ENCODE measurements around the gene CA5A. TPM values are rescaled to one million over a fixed set of nuclear protein-coding genes. Genes with fewer than 3 reads are reported as not detected.

Gene CA5A
- total and polyA plus RNA-seq, 9 of the 15 experiments (the other 6 are each of a cell fraction or from before 2014, with no cell fraction given): not detected

GRCh38 chr16:87949071-87949744 is 12.9 kb upstream of the CA5A start:
- no peak for ATAC-seq
- Histone ChIP-seq H3K9ac (ENCODE audit: insufficient read depth in 1 of 2, low read depth in 2 of 2, low read length in 2 of 2) (peak overlapping the region in 1 of 2 experiments; percentile 70; a peak in 1 of 4 replicates), H3K4me3 (no peak overlapping the region), H3K27ac (ENCODE audit: extremely low read depth, low read depth, low read length) (no peak overlapping the region), H3K9me3 (replicated peaks; ENCODE audit: control insufficient read depth, insufficient read depth, low read depth, low read length) (no peaks in the 10 kb centered on the region), H3K79me2 (ENCODE audit: control insufficient read depth, insufficient read depth, low read length) (peaks cover 27% of the 10 kb centered on the region), H3K9me1 (ENCODE audit: control insufficient read depth, insufficient read depth, low read length) (no peaks in the 10 kb centered on the region), H3K4me2 (ENCODE audit: insufficient read depth, low read length) (no peak overlapping the region), H3K36me3 (ENCODE audit: control insufficient read depth, insufficient read depth, low read length) (peaks cover 15% of the 10 kb centered on the region; the same call in 2 of the 3 replicates), H3K27me3 (ENCODE audit: control insufficient read depth in 2 of 2, insufficient read depth in 2 of 2, low read length in 2 of 2) (no peaks in the 10 kb centered on the region), H2AFZ (ENCODE audit: low read depth, low read length) (peak overlapping the region; percentile 63), H4K20me1 (replicated peaks; ENCODE audit: control insufficient read depth, insufficient read depth, low read length) (no peaks in the 10 kb centered on the region), H3K4me1 (replicated peaks in 1 of 2; ENCODE audit: control insufficient read depth in 2 of 2, insufficient read depth in 2 of 2, low read length in 2 of 2) (peaks cover 19 to 29% of the 10 kb centered on the region in 2 experiments; a peak in 4 of 5 replicates)
- 85% methylated on average over 16 of the region's 16 CpGs for WGBS (ENCODE audit: insufficient coverage, low coverage, missing lambda C conversion rate)
- no peak for TF ChIP-seq PML (IDR thresholded peaks at IDR 0.05; ENCODE audit: low read length)
- TF ChIP-seq CSDE1 (IDR thresholded peaks at IDR 0.05): no peak
- TF ChIP-seq NFATC3 (IDR thresholded peaks at IDR 0.05): no peak
- TF ChIP-seq CREB3L1 (IDR thresholded peaks at IDR 0.05; ENCODE audit: borderline replicate concordance, low read depth): no peak
- peak; percentile 50; the same call in 1 of the 2 replicates for TF ChIP-seq MAFG (tag; conservative IDR thresholded peaks at IDR 0.05)
- 0 out of 2 replicates have a peak, but pooled peaks have one; percentile 12 for TF ChIP-seq SPI1 (IDR thresholded peaks at IDR 0.05; ENCODE audit: borderline replicate concordance, low read depth, low read length)
- no peak for TF ChIP-seq ELF2 (CRISPR knock-in tag; IDR thresholded peaks at IDR 0.05)
- no peak; the same call in 1 of the 2 replicates for TF ChIP-seq MAFF (IDR thresholded peaks at IDR 0.05; ENCODE audit: low read length)
- TF ChIP-seq SREBF2 (CRISPR knock-in tag; IDR thresholded peaks at IDR 0.05): no peak
- TF ChIP-seq ZNF316 (IDR thresholded peaks at IDR 0.05): 0 out of 2 replicates have a peak, but pooled peaks have one; percentile 86
- no peak for TF ChIP-seq ZNF395 (CRISPR knock-in tag; IDR thresholded peaks at IDR 0.05)
- ChIA-PET CTCF (ENCODE audit: low intra/inter-chr PET ratio) (no interaction called here), POLR2A (interaction anchor here (0.5 to 0.7 kb wide), 2 partner anchors 30 to 319 kb away, joined by 3 read pairs; no protein-coding TSS in a partner anchor)
- BruUV-seq (replicated peaks): no TSS peak
- no peak for DNase-seq (ENCODE audit: extremely low read depth in 1 of 4, low spot score in 3 of 4)
- intact Hi-C loops (cut with micrococcal nuclease) (no loop called here), in situ Hi-C loops (cut with MboI) (no loop called here)
- no peak for FAIRE-seq

Data from K562 (cell line).